Measurements from ENCODE around the gene GCAT. TPM values are rescaled to one million over a fixed set of nuclear protein-coding genes. Genes with fewer than 3 reads are reported as not detected.

GCAT gene
- total and polyA plus RNA-seq, 9 of the 15 experiments (the other 6 are each of a cell fraction or from before 2014, with no cell fraction given), result 1.9 to 69.9 (median 26.4) TPM

DNA sequence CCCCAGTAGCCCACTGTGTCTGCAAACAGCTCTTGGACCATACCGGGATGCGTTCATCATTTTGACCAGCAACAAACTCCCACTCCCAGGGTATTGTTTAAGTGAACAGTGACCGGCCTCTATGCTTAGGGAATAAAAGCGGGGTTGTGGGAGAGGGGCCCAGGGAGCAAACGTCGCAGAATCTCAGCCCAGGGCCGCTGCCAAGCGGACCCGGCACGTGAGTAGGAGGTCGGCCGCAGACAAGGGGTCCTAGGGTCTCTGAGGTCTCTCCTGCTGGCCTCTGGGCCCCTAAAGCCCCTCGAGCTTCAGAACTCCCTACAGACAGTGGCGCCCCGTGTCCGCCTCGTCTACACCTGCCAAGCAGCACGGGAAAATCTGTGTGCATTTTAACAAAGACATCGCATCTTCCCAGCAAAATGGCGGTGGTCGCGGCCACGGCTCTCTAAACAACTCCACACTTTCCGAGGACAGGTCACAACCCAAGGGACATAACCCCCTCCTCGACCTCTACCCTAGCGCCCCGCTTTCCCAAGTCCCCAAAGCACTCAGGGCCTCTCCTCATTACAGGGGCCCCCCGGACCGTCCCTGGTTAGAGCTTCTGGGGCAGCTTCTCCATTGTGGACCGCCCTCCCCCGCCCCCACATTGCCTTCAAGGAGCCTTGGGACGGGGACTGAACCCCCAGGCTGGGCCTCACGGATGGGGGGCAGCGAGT, 3.9 kb upstream of the GCAT start (continued):
- TF ChIP-seq, protein P1, sequence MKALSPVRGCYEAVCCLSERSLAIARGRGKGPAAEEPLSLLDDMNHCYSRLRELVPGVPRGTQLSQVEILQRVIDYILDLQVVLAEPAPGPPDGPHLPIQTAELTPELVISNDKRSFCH (CRISPR knock-in tag; IDR thresholded peaks at IDR 0.05), result no peak
- TF ChIP-seq, protein P1 (tag; IDR thresholded peaks at IDR 0.05), result 0 out of 2 replicates have a peak, but pooled peaks have one; percentile 62
- TF ChIP-seq SPI1 (IDR thresholded peaks at IDR 0.05; ENCODE audit: borderline replicate concordance, low read depth, low read length) (no peak), EHMT2 (IDR thresholded peaks at IDR 0.05) (no peak), ZNF280A (IDR thresholded peaks at IDR 0.05; ENCODE audit: low read depth, partially characterized antibody) (no peak), SRSF3 (IDR thresholded peaks at IDR 0.05; ENCODE audit: insufficient read depth, low read length) (no peak), NR2C2 (CRISPR knock-in tag; IDR thresholded peaks at IDR 0.05) (no peak), NR2C2 (tag; IDR thresholded peaks at IDR 0.05) (no peak), PPARD (CRISPR knock-in tag; IDR thresholded peaks at IDR 0.05) (no peak), RNF219 (CRISPR knock-in tag; IDR thresholded peaks at IDR 0.05) (no peak), SAFB (IDR thresholded peaks at IDR 0.05; ENCODE audit: borderline replicate concordance, low read depth, low read length) (no peak), MCM2 (IDR thresholded peaks at IDR 0.05; ENCODE audit: low read depth) (no peak), KLF16 (IDR thresholded peaks at IDR 0.05) (no peak; the same call in 1 of the 2 replicates), ZNF830 (CRISPR knock-in tag; IDR thresholded peaks at IDR 0.05) (no peak), HNRNPLL (IDR thresholded peaks at IDR 0.05; ENCODE audit: low read depth, low read length, poor library complexity, severe bottlenecking) (no peak), POLR3A (IDR thresholded peaks at IDR 0.05; ENCODE audit: borderline replicate concordance, extremely low read depth, insufficient read depth, insufficient read length) (no peak), ADNP (tag; IDR thresholded peaks at IDR 0.05) (no peak), ZNF175 (CRISPR knock-in tag; IDR thresholded peaks at IDR 0.05; ENCODE audit: low read depth) (no peak), ZNF316 (IDR thresholded peaks at IDR 0.05) (no peak), PTBP1 (IDR thresholded peaks at IDR 0.05; ENCODE audit: low read depth, low read length) (no peak)
- TF ChIP-seq, protein P2, sequence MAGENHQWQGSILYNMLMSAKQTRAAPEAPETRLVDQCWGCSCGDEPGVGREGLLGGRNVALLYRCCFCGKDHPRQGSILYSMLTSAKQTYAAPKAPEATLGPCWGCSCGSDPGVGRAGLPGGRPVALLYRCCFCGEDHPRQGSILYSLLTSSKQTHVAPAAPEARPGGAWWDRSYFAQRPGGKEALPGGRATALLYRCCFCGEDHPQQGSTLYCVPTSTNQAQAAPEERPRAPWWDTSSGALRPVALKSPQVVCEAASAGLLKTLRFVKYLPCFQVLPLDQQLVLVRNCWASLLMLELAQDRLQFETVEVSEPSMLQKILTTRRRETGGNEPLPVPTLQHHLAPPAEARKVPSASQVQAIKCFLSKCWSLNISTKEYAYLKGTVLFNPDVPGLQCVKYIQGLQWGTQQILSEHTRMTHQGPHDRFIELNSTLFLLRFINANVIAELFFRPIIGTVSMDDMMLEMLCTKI (IDR thresholded peaks at IDR 0.05; ENCODE audit: partially characterized antibody), result no peak
- TF ChIP-seq, protein P3, sequence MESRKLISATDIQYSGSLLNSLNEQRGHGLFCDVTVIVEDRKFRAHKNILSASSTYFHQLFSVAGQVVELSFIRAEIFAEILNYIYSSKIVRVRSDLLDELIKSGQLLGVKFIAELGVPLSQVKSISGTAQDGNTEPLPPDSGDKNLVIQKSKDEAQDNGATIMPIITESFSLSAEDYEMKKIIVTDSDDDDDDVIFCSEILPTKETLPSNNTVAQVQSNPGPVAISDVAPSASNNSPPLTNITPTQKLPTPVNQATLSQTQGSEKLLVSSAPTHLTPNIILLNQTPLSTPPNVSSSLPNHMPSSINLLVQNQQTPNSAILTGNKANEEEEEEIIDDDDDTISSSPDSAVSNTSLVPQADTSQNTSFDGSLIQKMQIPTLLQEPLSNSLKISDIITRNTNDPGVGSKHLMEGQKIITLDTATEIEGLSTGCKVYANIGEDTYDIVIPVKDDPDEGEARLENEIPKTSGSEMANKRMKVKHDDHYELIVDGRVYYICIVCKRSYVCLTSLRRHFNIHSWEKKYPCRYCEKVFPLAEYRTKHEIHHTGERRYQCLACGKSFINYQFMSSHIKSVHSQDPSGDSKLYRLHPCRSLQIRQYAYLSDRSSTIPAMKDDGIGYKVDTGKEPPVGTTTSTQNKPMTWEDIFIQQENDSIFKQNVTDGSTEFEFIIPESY (CRISPR knock-in tag; IDR thresholded peaks at IDR 0.05), result no peak
